Bronchial epithelial cell (primary cell): Measurements from ENCODE around the gene HSPA12B. TPM values are rescaled to one million over a fixed set of nuclear protein-coding genes. Genes with fewer than 3 reads are reported as not detected.

Experiments used
- DNase-seq: peaks from one replicate; pipeline ENCODE4 v3.0.0-alpha.2; 2010; ENCODE audit warnings: low read depth
- FAIRE-seq: peaks from 2 replicates; lab custom pipeline; 2011; peaks lifted over from hg19 to GRCh38; lab: Jason Lieb, UNC
- H3K27me3 ChIP-seq: 2 replicates; pipeline ENCODE4 v1.5.1; 2011; ENCODE audit warnings: low read length; ENCODE audit not compliant: control insufficient read depth, insufficient read depth
- H3K36me3 ChIP-seq: 2 replicates; pipeline ENCODE4 v1.5.1; 2011; ENCODE audit warnings: low read length; ENCODE audit not compliant: control insufficient read depth, insufficient read depth
- H3K4me3 ChIP-seq: 2 replicates; pipeline ENCODE4 v1.5.1; 2011; ENCODE audit warnings: mild to moderate bottlenecking, low read depth, low read length, control low read depth
- total RNA-seq: library from RNA; depleted of rRNA; stranded (reverse); fragments of >200 nt; gene quantifications from 2 replicates; pipeline ENCODE4 v1.2.1, GENCODE V29; 2014
- TF ChIP-seq, protein P1 (sequence below): IDR thresholded peaks from 2 replicates; pipeline ENCODE4 v1.5.1; 2011; ENCODE audit warnings: mild to moderate bottlenecking, moderate library complexity, low read length, control low read depth, inconsistent platforms; ENCODE audit not compliant: insufficient read depth, severe bottlenecking

Gene HSPA12B
- total RNA-seq, 1 donor from 2014 or later: not detected

DNA sequence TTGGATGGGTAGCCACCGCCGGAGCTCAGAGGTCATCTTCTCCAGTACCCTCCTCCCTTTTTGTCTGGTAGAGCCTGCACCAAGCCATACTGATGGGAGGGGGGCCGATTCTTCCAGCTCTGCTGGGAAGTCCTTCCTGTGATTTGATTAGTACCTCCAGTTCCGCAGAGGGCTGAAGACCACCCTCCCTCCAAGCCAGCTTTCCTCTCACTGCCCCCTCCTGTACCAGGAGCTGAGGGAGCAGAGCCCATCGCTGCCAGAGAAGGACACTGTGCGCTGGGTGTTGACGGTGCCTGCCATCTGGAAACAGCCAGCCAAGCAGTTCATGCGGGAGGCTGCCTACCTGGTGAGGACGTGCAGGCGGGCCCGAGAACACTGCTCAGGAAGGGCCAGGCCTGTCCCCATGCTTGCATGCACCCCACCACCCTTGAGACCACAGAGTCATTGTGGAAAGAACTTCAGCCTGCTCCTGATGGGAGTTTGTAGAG, 13.2 kb downstream of the HSPA12B start:
- peaks cover 15% of the 10 kb centered on the region for H3K27me3 ChIP-seq
- DNase-seq: no peak
- no peak overlapping the region for H3K4me3 ChIP-seq
- no peak for FAIRE-seq
- no peaks in the 10 kb centered on the region for H3K36me3 ChIP-seq
- TF ChIP-seq, protein P1, sequence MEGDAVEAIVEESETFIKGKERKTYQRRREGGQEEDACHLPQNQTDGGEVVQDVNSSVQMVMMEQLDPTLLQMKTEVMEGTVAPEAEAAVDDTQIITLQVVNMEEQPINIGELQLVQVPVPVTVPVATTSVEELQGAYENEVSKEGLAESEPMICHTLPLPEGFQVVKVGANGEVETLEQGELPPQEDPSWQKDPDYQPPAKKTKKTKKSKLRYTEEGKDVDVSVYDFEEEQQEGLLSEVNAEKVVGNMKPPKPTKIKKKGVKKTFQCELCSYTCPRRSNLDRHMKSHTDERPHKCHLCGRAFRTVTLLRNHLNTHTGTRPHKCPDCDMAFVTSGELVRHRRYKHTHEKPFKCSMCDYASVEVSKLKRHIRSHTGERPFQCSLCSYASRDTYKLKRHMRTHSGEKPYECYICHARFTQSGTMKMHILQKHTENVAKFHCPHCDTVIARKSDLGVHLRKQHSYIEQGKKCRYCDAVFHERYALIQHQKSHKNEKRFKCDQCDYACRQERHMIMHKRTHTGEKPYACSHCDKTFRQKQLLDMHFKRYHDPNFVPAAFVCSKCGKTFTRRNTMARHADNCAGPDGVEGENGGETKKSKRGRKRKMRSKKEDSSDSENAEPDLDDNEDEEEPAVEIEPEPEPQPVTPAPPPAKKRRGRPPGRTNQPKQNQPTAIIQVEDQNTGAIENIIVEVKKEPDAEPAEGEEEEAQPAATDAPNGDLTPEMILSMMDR: no peak

DNA sequence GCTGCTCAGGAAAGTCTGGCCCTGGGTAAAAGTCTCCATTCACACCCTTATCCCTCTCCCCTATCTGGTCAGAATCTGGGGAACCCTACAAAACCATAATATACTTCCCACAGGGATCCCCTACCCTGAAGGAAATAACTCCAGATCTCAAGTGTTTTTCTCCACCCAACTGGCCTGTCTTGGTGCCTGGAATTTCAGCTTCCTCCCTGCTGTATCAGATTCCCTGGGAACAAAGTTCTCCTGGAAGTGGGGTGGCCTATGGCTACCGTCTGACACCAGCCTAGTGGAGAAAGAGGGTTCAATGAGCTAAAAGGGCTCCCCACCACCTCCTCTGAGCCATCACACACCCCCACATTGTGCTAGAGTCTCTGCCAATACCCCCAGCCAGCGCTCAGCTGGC, 15.0 kb downstream of the HSPA12B start:
- FAIRE-seq (no peak), DNase-seq (no peak)
- no peak overlapping the region for H3K4me3 ChIP-seq
- peaks cover 19% of the 10 kb centered on the region for H3K27me3 ChIP-seq
- no peaks in the 10 kb centered on the region for H3K36me3 ChIP-seq
- TF ChIP-seq, protein P1: no peak

DNA sequence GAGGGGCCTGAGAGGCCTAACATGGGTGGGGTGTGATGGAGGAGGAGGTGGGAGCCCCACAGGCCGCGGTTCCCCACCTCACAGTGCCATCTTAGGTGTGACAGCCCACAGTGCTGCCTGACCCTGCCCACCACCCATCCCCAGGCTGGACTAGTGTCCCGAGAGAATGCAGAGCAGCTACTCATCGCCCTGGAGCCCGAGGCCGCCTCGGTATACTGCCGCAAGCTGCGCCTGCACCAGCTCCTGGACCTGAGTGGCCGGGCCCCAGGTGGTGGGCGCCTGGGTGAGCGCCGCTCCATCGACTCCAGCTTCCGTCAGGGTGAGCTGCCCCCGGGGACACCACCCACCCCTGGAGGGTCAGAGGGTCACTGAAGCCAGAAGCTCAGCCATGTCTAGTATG, 15.6 kb downstream of the HSPA12B start:
- no peak overlapping the region for H3K4me3 ChIP-seq
- TF ChIP-seq, protein P1: no peak
- H3K27me3 ChIP-seq: peaks cover 19% of the 10 kb centered on the region
- no peak for DNase-seq
- FAIRE-seq: no peak
- H3K36me3 ChIP-seq: no peaks in the 10 kb centered on the region

DNA sequence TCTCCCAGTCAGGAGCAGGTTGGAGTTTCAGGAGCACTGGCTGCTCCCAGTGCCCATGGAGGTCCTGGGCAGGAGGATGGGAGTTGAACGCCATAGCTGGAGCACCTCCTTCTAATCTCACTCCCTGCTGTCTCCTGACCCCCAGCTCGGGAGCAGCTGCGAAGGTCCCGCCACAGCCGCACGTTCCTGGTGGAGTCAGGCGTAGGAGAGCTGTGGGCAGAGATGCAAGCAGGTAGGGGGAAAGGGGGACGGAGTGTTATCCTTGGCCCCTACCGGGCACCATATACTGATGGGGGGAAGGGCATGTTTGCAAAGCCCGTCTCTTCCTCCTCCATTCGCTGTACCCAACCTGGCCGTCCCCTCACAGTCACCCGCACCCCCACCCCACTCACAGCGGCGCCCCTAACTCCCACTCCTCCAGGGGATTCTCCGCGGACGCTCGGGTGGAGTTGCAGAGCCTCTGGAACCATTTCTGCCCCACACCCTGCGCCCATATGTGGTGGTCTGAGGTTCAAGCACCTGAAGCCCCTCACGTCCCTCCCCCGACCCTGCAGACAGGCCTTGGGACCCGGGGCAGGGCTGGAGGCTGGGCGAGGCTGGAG, 16.7 kb downstream of the HSPA12B start:
- TF ChIP-seq, protein P1: no peak
- DNase-seq (no peak), FAIRE-seq (no peak)
- Histone ChIP-seq H3K4me3 (no peak overlapping the region), H3K27me3 (peaks cover 19% of the 10 kb centered on the region), H3K36me3 (no peaks in the 10 kb centered on the region)

DNA sequence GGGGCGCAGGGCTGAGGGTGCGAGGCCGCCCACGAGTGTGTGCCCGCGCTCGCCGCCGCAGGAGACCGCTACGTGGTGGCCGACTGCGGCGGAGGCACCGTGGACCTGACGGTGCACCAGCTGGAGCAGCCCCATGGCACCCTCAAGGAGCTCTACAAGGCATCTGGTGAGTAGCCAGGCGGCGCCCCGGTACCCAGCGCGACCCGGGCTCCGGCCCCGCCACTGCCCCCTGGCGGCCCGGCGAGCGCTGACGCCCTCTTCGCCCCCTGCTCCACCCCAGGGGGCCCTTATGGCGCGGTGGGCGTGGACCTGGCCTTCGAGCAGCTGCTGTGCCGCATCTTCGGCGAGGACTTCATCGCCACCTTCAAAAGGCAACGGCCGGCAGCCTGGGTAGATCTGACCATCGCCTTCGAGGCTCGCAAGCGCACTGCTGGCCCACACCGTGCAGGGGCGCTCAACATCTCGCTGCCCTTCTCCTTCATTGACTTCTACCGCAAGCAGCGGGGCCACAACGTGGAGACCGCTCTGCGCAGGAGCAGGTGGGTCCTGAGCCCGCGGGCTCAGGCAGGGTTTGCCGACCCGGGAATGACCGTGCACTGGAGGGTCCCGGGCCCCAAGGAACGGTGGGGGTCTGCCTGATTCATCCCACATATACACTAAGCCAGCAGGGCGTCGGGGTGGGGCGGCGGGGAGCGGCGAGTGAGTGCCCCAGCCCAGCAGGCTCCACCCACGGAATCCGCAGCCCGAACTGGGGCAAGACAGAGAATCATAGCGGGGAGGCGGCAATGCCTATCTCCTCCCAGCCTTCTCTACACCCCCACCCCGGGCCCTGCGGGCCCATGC, 17.4 kb downstream of the HSPA12B start:
- DNase-seq (no peak), FAIRE-seq (no peak)
- H3K4me3 ChIP-seq: no peak overlapping the region
- TF ChIP-seq, protein P1: peak; percentile 81
- H3K27me3 ChIP-seq: peaks cover 19% of the 10 kb centered on the region
- H3K36me3 ChIP-seq: no peaks in the 10 kb centered on the region
